ENCODE results near the gene PAIP2.
"Not testable (repeated sequence)": the region's sequence is repeated elsewhere in the genome, so short reads cannot be mapped to it uniquely, and the experiment has no call there.

Gene PAIP2

DNA sequence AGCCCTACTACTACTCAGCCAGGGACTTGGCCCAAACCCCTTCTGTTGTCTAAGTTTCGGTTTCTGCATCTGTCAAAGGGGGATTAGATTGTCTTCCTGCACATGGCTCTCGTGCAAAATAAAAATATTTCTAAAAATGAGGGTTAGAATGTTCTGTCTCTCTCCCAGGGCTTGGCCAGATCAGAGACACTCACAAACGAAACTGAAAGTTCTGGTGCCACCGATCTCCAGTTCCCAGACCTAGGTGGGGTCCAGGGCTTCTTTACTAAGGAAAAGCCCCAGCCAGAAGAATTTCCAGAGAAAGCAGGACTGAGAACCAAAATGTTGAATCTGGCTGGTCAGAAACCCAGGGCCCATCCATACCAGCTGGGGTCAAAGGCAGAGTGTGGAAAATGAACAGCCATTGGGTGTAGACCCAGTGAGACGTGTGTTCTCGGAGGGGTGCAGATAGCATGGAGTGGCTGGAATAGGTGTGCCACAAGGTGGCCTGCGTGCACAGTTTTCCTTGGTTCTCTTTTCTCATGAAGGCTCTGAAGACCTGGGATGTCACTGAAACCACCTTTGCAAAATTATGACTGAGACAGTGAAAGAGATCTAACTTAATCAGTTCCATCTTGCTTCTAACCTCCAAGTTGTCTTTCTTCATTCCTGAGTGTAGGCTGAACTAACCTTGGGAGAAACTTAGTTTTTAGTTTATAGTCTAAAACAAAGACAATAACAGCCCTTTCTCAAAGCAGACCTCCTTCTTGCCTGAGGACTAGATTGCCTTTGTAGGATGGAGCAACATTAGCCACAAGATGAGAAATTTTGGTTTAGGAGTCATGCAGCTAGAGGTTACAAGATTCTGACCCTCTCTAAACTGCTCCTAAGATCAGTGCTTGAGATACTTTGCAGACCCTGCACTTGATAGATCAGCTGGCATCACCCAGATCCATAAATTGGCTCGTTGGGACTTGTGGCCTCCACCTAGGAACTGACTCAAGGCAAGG is 43.7 kb downstream of the PAIP2 start:
- Histone ChIP-seq H3K4me3 (IDR thresholded peaks at IDR 0.05; ENCODE audit: insufficient read depth, low read depth, low read length) (no peak overlapping the region), H3K27ac (peak overlapping the region; percentile 66), H4K20me1 (ENCODE audit: insufficient read depth) (no peaks in the 10 kb centered on the region), H3K9ac (peak overlapping the region; percentile 10; the same call in 1 of the 2 replicates), H3K4me2 (peak overlapping the region; percentile 87), H2AFZ (ENCODE audit: low read depth) (no peak overlapping the region), H3K36me3 (ENCODE audit: insufficient read depth) (no peaks in the 10 kb centered on the region), H3K4me1 (ENCODE audit: low read depth, poor library complexity, severe bottlenecking) (peaks cover 57% of the 10 kb centered on the region), H3K27me3 (ENCODE audit: insufficient read depth, low read depth) (no peaks in the 10 kb centered on the region), H3K79me2 (ENCODE audit: insufficient read depth, low read depth) (peaks cover 35% of the 10 kb centered on the region)
- TF ChIP-seq, protein P1, sequence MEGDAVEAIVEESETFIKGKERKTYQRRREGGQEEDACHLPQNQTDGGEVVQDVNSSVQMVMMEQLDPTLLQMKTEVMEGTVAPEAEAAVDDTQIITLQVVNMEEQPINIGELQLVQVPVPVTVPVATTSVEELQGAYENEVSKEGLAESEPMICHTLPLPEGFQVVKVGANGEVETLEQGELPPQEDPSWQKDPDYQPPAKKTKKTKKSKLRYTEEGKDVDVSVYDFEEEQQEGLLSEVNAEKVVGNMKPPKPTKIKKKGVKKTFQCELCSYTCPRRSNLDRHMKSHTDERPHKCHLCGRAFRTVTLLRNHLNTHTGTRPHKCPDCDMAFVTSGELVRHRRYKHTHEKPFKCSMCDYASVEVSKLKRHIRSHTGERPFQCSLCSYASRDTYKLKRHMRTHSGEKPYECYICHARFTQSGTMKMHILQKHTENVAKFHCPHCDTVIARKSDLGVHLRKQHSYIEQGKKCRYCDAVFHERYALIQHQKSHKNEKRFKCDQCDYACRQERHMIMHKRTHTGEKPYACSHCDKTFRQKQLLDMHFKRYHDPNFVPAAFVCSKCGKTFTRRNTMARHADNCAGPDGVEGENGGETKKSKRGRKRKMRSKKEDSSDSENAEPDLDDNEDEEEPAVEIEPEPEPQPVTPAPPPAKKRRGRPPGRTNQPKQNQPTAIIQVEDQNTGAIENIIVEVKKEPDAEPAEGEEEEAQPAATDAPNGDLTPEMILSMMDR (conservative IDR thresholded peaks at IDR 0.05; ENCODE audit: low read depth, low read length): 0 out of 2 replicates have a peak, but pooled peaks have one; percentile 19

DNA sequence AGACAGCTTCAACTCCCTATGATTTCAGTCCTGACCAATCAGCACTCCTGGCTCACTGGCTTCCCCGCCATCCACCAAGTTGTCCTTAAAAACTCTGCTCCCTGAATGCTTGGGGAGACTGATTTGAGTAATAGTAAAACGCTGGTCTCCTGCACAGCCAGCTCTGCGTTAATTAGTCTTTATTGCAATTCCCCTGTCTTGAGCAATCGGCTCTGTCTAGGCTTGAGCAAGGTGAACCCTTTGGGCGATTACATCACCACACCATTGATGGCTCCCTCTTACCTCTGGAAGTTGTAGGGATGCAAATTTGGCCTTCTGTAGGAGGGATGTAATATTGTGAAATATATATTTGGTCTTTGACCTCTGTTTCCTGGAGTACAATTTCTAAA is 44.4 kb downstream of the PAIP2 start:
- Histone ChIP-seq H3K27me3 (ENCODE audit: insufficient read depth, low read depth) (no peaks in the 10 kb centered on the region), H3K79me2 (ENCODE audit: insufficient read depth, low read depth) (peaks cover 42% of the 10 kb centered on the region), H3K4me2 (peak overlapping the region; percentile 87; the same call in 1 of the 2 replicates), H3K36me3 (ENCODE audit: insufficient read depth) (no peaks in the 10 kb centered on the region), H3K4me3 (IDR thresholded peaks at IDR 0.05; ENCODE audit: insufficient read depth, low read depth, low read length) (no peak overlapping the region), H3K9ac (no peak overlapping the region; the same call in 1 of the 2 replicates), H3K27ac (peak overlapping the region; percentile 66; the same call in 1 of the 2 replicates), H4K20me1 (ENCODE audit: insufficient read depth) (no peaks in the 10 kb centered on the region), H3K4me1 (ENCODE audit: low read depth, poor library complexity, severe bottlenecking) (peaks cover 64% of the 10 kb centered on the region), H2AFZ (ENCODE audit: low read depth) (no peak overlapping the region)
- TF ChIP-seq, protein P1 (conservative IDR thresholded peaks at IDR 0.05; ENCODE audit: low read depth, low read length): no peak

DNA sequence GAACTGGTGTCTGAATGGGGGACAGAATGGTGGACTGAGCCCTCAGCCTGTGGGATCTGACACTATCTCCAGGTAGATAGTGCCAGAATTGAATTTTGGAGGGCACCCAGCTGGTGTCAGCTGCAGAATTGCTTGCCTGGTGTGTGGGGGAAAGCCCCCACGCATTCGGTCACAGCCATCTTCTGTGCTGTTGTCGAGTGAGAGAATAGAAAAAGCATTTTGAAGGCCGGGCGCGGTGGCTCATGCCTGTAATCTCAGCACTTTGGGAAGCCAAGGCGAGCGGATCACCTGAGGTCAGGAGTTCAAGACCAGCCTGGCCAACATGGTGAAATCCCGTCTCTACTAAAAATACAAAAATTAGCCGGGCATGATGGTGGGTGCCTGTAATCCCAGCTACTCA is 45.3 kb downstream of the PAIP2 start:
- not testable (repeated sequence) for H3K27me3 ChIP-seq (ENCODE audit: insufficient read depth, low read depth); H3K4me3 ChIP-seq (IDR thresholded peaks at IDR 0.05; ENCODE audit: insufficient read depth, low read depth, low read length); H3K9ac ChIP-seq; H4K20me1 ChIP-seq (ENCODE audit: insufficient read depth); H3K36me3 ChIP-seq (ENCODE audit: insufficient read depth); H2AFZ ChIP-seq (ENCODE audit: low read depth)
- peaks cover 51% of the 10 kb centered on the region for H3K79me2 ChIP-seq (ENCODE audit: insufficient read depth, low read depth)
- H3K4me1 ChIP-seq (ENCODE audit: low read depth, poor library complexity, severe bottlenecking): peaks cover 71% of the 10 kb centered on the region
- H3K4me2 ChIP-seq: peak overlapping the region; percentile 87; the same call in 1 of the 2 replicates
- peak overlapping the region; percentile 89; the same call in 1 of the 2 replicates for H3K27ac ChIP-seq

DNA sequence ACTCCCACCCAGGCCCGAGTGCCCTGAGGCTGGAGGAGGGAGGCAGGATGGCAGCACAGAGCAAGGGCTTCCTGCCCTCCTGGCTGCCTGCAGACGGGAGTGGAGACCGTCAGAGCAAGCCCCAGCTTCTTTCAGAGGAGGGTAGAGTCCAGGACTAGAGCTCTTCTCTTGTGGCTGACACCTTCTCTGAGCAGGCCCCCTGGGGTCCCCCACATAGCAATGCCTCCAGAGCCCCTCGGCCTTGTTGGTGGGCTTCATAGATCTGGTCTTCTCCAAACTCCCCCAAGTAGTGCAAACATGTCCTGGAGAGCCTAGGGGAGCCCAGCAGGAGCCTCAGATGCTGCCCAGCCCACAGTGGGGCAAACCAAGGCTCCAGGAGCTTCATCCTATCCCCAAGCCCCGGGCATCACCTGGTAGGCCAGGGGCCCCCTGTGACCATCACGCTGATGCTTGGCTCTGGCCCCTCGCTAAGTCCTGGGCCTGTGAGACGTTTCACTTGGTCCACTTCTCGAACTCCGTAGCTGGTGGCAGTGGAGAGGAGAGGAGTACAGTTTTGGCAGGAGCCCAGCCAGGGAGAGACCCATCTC is 46.0 kb downstream of the PAIP2 start:
- Histone ChIP-seq H4K20me1 (ENCODE audit: insufficient read depth) (no peaks in the 10 kb centered on the region), H3K27ac (peak overlapping the region; percentile 89), H2AFZ (ENCODE audit: low read depth) (no peak overlapping the region), H3K79me2 (ENCODE audit: insufficient read depth, low read depth) (peaks cover 52% of the 10 kb centered on the region), H3K9ac (peak overlapping the region; percentile 93), H3K4me3 (IDR thresholded peaks at IDR 0.05; ENCODE audit: insufficient read depth, low read depth, low read length) (no peak overlapping the region), H3K27me3 (ENCODE audit: insufficient read depth, low read depth) (no peaks in the 10 kb centered on the region), H3K36me3 (ENCODE audit: insufficient read depth) (no peaks in the 10 kb centered on the region), H3K4me2 (peak overlapping the region; percentile 87), H3K4me1 (ENCODE audit: low read depth, poor library complexity, severe bottlenecking) (peaks cover 71% of the 10 kb centered on the region)
- TF ChIP-seq, protein P1 (conservative IDR thresholded peaks at IDR 0.05; ENCODE audit: low read depth, low read length): no peak

Measured in KMS-11 (cell line).